Muscle of leg (tissue), 16 donors: ENCODE results near the gene ATP6V0E2. TPM values are rescaled to one million over a fixed set of nuclear protein-coding genes. Genes with fewer than 3 reads are reported as not detected.

Source experiments
- DNase-seq: peaks from one replicate; pipeline ENCODE4 v3.0.0; 2013
- H3K27ac ChIP-seq: one replicate; pipeline ENCODE4 v1.5.1; 2013; ENCODE audit warnings: mild to moderate bottlenecking, low read length, control low read depth
- H3K27me3 ChIP-seq: one replicate; pipeline ENCODE4 v1.6.1; 2013; ENCODE audit warnings: low read length; ENCODE audit not compliant: control insufficient read depth, insufficient read depth
- H3K36me3 ChIP-seq: one replicate; pipeline ENCODE4 v1.6.1; 2013; ENCODE audit warnings: low read length; ENCODE audit not compliant: control insufficient read depth, insufficient read depth
- H3K4me1 ChIP-seq: one replicate; pipeline ENCODE4 v1.6.1; 2013; ENCODE audit warnings: low read length; ENCODE audit not compliant: control insufficient read depth, insufficient read depth
- H3K4me3 ChIP-seq: one replicate; pipeline ENCODE4 v1.5.1; 2013; ENCODE audit warnings: low read length, control low read depth
- H3K9me3 ChIP-seq: replicated peaks from 2 replicates; pipeline ENCODE4 v1.6.1; 2013; ENCODE audit warnings: low read depth, low read length; ENCODE audit not compliant: control insufficient read depth
- WGBS: methylation state at CpG from one replicate; pipeline ENCODE4 v1.1.5; 2013; ENCODE audit warnings: missing lambda C conversion rate; ENCODE audit not compliant: insufficient coverage; 5-methylcytosine and 5-hydroxymethylcytosine counted together
- long read RNA-seq, 11 donors: transcript quantifications; one replicate each; lab custom pipeline, GENCODE V29; 2026
- polyA plus RNA-seq, 8 donors: library from polyadenylated mRNA; unstranded; fragments of 120-200 nt; gene quantifications; one replicate each; pipeline versions ENCODE4 v1.2.1 to v1.2.3, GENCODE V29; 2013; ENCODE audit warnings: inconsistent platforms in 1 of 8, low replicate concordance in 1 of 8; ENCODE audit not compliant: insufficient read length in 8 of 8, insufficient read depth in 1 of 8
- total RNA-seq: library from RNA; stranded (reverse); fragments of 120-200 nt; gene quantifications from one replicate; pipeline ENCODE4 v1.2.4, GENCODE V29; 2013

ATP6V0E2 gene
- 6.5 TPM for total RNA-seq
- polyA plus RNA-seq: 10 to 100 TPM in 1 of 8 donors, 1 to 10 TPM in 7; 6.9 to 12.4 (median 8.9) TPM
- long read RNA-seq, donor 1: 0 reads
- long read RNA-seq, donor 2: 0 reads
- long read RNA-seq, donor 3, transcript ATP6V0E2-203 (4 exons, 2,722 nt): major isoform, 5 of 5 reads
- long read RNA-seq, donor 3, partial matches to known transcripts: 0 of 5 reads
- long read RNA-seq, donor 3, other reads (novel, unspliced or antisense): 0 of 5 reads
- long read RNA-seq, donor 4, partial matches to known transcripts: 0 of 3 reads
- long read RNA-seq, donor 4, other reads (novel, unspliced or antisense): 0 of 3 reads
- long read RNA-seq, donor 5, transcript ATP6V0E2-203 (4 exons, 2,722 nt): major isoform, 11 of 11 reads
- long read RNA-seq, donor 5, partial matches to known transcripts: 0 of 11 reads
- long read RNA-seq, donor 5, other reads (novel, unspliced or antisense): 0 of 11 reads
- long read RNA-seq, donor 6, partial matches to known transcripts: 0 of 1 reads
- long read RNA-seq, donor 6, other reads (novel, unspliced or antisense): 0 of 1 reads
- long read RNA-seq, donor 7, transcript ATP6V0E2-203 (4 exons, 2,722 nt): major isoform, 7 of 8 reads
- long read RNA-seq, donor 7, partial matches to known transcripts: 0 of 8 reads
- long read RNA-seq, donor 7, other reads (novel, unspliced or antisense): 0 of 8 reads
- long read RNA-seq, donor 8, transcript ATP6V0E2-203 (4 exons, 2,722 nt): major isoform, 5 of 6 reads
- long read RNA-seq, donor 8, partial matches to known transcripts: 0 of 6 reads
- long read RNA-seq, donor 8, other reads (novel, unspliced or antisense): 0 of 6 reads
- long read RNA-seq, donor 9, partial matches to known transcripts: 0 of 2 reads
- long read RNA-seq, donor 9, other reads (novel, unspliced or antisense): 0 of 2 reads
- long read RNA-seq, donor 10, transcript ATP6V0E2-203 (4 exons, 2,722 nt): major isoform, 5 of 5 reads
- long read RNA-seq, donor 10, partial matches to known transcripts: 0 of 5 reads
- long read RNA-seq, donor 10, other reads (novel, unspliced or antisense): 0 of 5 reads
- long read RNA-seq, donor 11, partial matches to known transcripts: 0 of 3 reads
- long read RNA-seq, donor 11, other reads (novel, unspliced or antisense): 0 of 3 reads

- Histone ChIP-seq H3K36me3 (peaks cover 18% of the 10 kb centered on the region), H3K27me3 (no peaks in the 10 kb centered on the region), H3K4me1 (peaks cover 23% of the 10 kb centered on the region), H3K27ac (peak within 1 kb of the TSS; percentile 93), H3K4me3 (peak within 1 kb of the TSS; percentile 51), H3K9me3 (no peaks in the 10 kb centered on the region)
- DNase-seq: peak; percentile 97
- 0% methylated on average over 87 of the region's 93 CpGs for WGBS
Observed at GRCh38 chr7:149873074-149873969, at the start of gene ATP6V0E2. TSS of gene ATP6V0E2 (plus strand) at chr7:149873969. CDS start at chr7:149874066, 97 bp downstream.

- 75% methylated on average over 6 of the region's 13 CpGs for WGBS
- no peak overlapping the region for H3K4me3 ChIP-seq
- H3K36me3 ChIP-seq: no peaks in the 10 kb centered on the region
- H3K27me3 ChIP-seq: no peaks in the 10 kb centered on the region
- H3K4me1 ChIP-seq: peaks cover 52% of the 10 kb centered on the region
- no peaks in the 10 kb centered on the region for H3K9me3 ChIP-seq
- no peak overlapping the region for H3K27ac ChIP-seq
- DNase-seq: no peak
Observed at GRCh38 chr7:149824301-149824741, 49.4 kb upstream of the ATP6V0E2 start.

- 81% methylated on average over 14 of the region's 19 CpGs for WGBS
- no peak overlapping the region for H3K27ac ChIP-seq
- H3K36me3 ChIP-seq: no peaks in the 10 kb centered on the region
- peaks cover 51% of the 10 kb centered on the region for H3K4me1 ChIP-seq
- no peak overlapping the region for H3K4me3 ChIP-seq
- no peaks in the 10 kb centered on the region for H3K27me3 ChIP-seq
- no peaks in the 10 kb centered on the region for H3K9me3 ChIP-seq
- DNase-seq: no peak
Observed at GRCh38 chr7:149824748-149825566, 48.8 kb upstream of the ATP6V0E2 start.

GRCh38 chr7:149825567-149826343 lies 48.0 kb upstream of the ATP6V0E2 start:
- Histone ChIP-seq H3K4me3 (no peak overlapping the region), H3K27me3 (no peaks in the 10 kb centered on the region), H3K4me1 (peaks cover 51% of the 10 kb centered on the region), H3K27ac (no peak overlapping the region), H3K36me3 (no peaks in the 10 kb centered on the region), H3K9me3 (no peaks in the 10 kb centered on the region)
- no peak for DNase-seq
- WGBS: 76% methylated on average over 12 of the region's 19 CpGs

GRCh38 chr7:149826344-149827088 lies 47.3 kb upstream of the ATP6V0E2 start:
- WGBS: 64% methylated on average over 8 of the region's 12 CpGs
- Histone ChIP-seq H3K9me3 (no peaks in the 10 kb centered on the region), H3K4me3 (no peak overlapping the region), H3K27ac (no peak overlapping the region), H3K4me1 (peaks cover 44% of the 10 kb centered on the region), H3K27me3 (peaks cover 2% of the 10 kb centered on the region), H3K36me3 (no peaks in the 10 kb centered on the region)
- no peak for DNase-seq

- Histone ChIP-seq H3K4me1 (peaks cover 36% of the 10 kb centered on the region), H3K4me3 (no peak overlapping the region), H3K36me3 (no peaks in the 10 kb centered on the region), H3K27ac (no peak overlapping the region), H3K27me3 (peaks cover 2% of the 10 kb centered on the region), H3K9me3 (no peaks in the 10 kb centered on the region)
- no peak for DNase-seq
- 72% methylated on average over 20 of the region's 23 CpGs for WGBS
Observed at GRCh38 chr7:149827089-149827981, 46.4 kb upstream of the ATP6V0E2 start.

GRCh38 chr7:149828357-149829309 lies 45.1 kb upstream of the ATP6V0E2 start:
- WGBS: 76% methylated on average over 4 of the region's 19 CpGs
- no peak for DNase-seq
- Histone ChIP-seq H3K4me3 (no peak overlapping the region), H3K4me1 (peaks cover 23% of the 10 kb centered on the region), H3K27me3 (peaks cover 5% of the 10 kb centered on the region), H3K36me3 (no peaks in the 10 kb centered on the region), H3K27ac (no peak overlapping the region), H3K9me3 (no peaks in the 10 kb centered on the region)
